HepG2 (cell line): ENCODE measurements around the gene AXIN2. TPM values are rescaled to one million over a fixed set of nuclear protein-coding genes. Genes with fewer than 3 reads are reported as not detected.

ENCODE experiments used
- ARHGAP35 ChIP-seq: sonication (generic); formaldehyde crosslinking; IDR thresholded peaks from 2 replicates; pipeline ENCODE4 v1.9.0; 2022; ENCODE audit warnings: mild to moderate bottlenecking, inconsistent platforms, moderate library complexity, missing genetic modification reagents, borderline replicate concordance
- ARNTL ChIP-seq: sonication (generic); formaldehyde crosslinking; IDR thresholded peaks from 2 replicates; pipeline ENCODE4 v1.4.0; 2020; ENCODE audit warnings: mild to moderate bottlenecking, missing genetic modification reagents
- HNRNPK ChIP-seq: fragments of 200-400 bp; formaldehyde crosslinking; IDR thresholded peaks from 2 replicates; pipeline ENCODE4 v1.6.1; 2018; ENCODE audit warnings: low read length, low read depth, moderate library complexity, mild to moderate bottlenecking; ENCODE audit not compliant: poor library complexity, severe bottlenecking
- IRX3 ChIP-seq: sonication (generic); formaldehyde crosslinking; IDR thresholded peaks from 2 replicates; pipeline ENCODE4 v1.8.1; 2023; ENCODE audit warnings: mild to moderate bottlenecking, low read depth, missing genetic modification reagents, borderline replicate concordance
- KDM3A ChIP-seq: IDR thresholded peaks from 2 replicates; pipeline ENCODE4 v1.6.1; 2018; ENCODE audit warnings: low read depth, missing compliant biosample characterization
- NCOA2 ChIP-seq: sonication (generic); formaldehyde crosslinking; IDR thresholded peaks from 2 replicates; pipeline ENCODE4 v1.8.0; 2022; ENCODE audit warnings: inconsistent platforms
- NPAS2 ChIP-seq: sonication (generic); formaldehyde crosslinking; IDR thresholded peaks from 2 replicates; pipeline ENCODE4 v1.8.0; 2022; ENCODE audit warnings: mild to moderate bottlenecking, missing genetic modification reagents, borderline replicate concordance
- SPEN ChIP-seq: sonication (generic); formaldehyde crosslinking; IDR thresholded peaks from 2 replicates; pipeline ENCODE4 v1.5.1; 2020; ENCODE audit warnings: low read depth, mild to moderate bottlenecking, missing genetic modification reagents
- ZC3H4 ChIP-seq: sonication (generic); formaldehyde crosslinking; IDR thresholded peaks from 2 replicates; pipeline ENCODE4 v1.4.0; 2020; ENCODE audit warnings: missing genetic modification reagents, borderline replicate concordance
- ZFP36L2 ChIP-seq: sonication (generic); formaldehyde crosslinking; IDR thresholded peaks from 2 replicates; pipeline ENCODE4 v1.4.0; 2020; ENCODE audit warnings: missing genetic modification reagents
- ZKSCAN5 ChIP-seq: sonication (generic); formaldehyde crosslinking; IDR thresholded peaks from 2 replicates; pipeline ENCODE4 v1.5.1; 2020; ENCODE audit warnings: mild to moderate bottlenecking, missing genetic modification reagents
- polyA plus RNA-seq, 8 experiments: library from polyadenylated mRNA; depleted of rRNA in 3 of 8; stranded (reverse) in 7 of 8; unstranded in 1 of 8; fragments of >200 nt; fragmentation: Illumina TruSeq in 4 of 8; extraction: Trizol in 4 of 8; gene quantifications; 2 replicates each; pipeline versions ENCODE4 v1.2.1 to v1.2.3, GENCODE V29; 2011 to 2016; ENCODE audit warnings: low read depth in 4 of 8, missing spikeins in 1 of 8, mixed read lengths in 1 of 8; ENCODE audit not compliant: insufficient read depth in 1 of 8
- total RNA-seq, 5 experiments: library from RNA; depleted of rRNA; stranded (reverse); fragments of >200 nt; fragmentation: Illumina TruSeq; extraction: Trizol; gene quantifications; 2 replicates each; pipeline ENCODE4 v1.2.3, GENCODE V29; 2016; ENCODE audit warnings: low read depth in 1 of 5
- TF ChIP-seq, protein P1 (sequence below): sonication (generic); formaldehyde crosslinking; conservative IDR thresholded peaks from 2 replicates; pipeline ENCODE4 v1.4.0; 2020; ENCODE audit warnings: mild to moderate bottlenecking, missing genetic modification reagents, moderate library complexity
- TF ChIP-seq, protein P2 (sequence below): sonication (generic); formaldehyde crosslinking; IDR thresholded peaks from 2 replicates; pipeline ENCODE4 v1.4.0; 2020; ENCODE audit warnings: missing genetic modification reagents
- TF ChIP-seq, protein P3 (sequence below): sonication (generic); formaldehyde crosslinking; conservative IDR thresholded peaks from 2 replicates; pipeline ENCODE4 v1.8.0; 2022; ENCODE audit warnings: low read depth, missing genetic modification reagents
- TF ChIP-seq, protein P4 (sequence below): IDR thresholded peaks from 2 replicates; pipeline ENCODE4 v1.6.1; 2016
- TF ChIP-seq, protein P5 (sequence below): sonication (generic); formaldehyde crosslinking; IDR thresholded peaks from 2 replicates; pipeline ENCODE4 v1.8.0; 2022; ENCODE audit warnings: missing genetic modification reagents, mild to moderate bottlenecking, borderline replicate concordance

The AXIN2 gene
- total and polyA plus RNA-seq, 2 of the 13 experiments (the other 11 are each of a cell fraction or from before 2014, with no cell fraction given), result 58.6 to 63.4 TPM

- TF ChIP-seq ARHGAP35 (CRISPR knock-in tag) (no peak), NCOA2 (CRISPR knock-in tag) (no peak), ZFP36L2 (CRISPR knock-in tag) (no peak), IRX3 (no peak), SPEN (CRISPR knock-in tag) (peak; percentile 65; the same call in 1 of the 2 replicates), NPAS2 (CRISPR knock-in tag) (no peak), ZKSCAN5 (CRISPR knock-in tag) (no peak), HNRNPK (no peak), ZC3H4 (CRISPR knock-in tag) (no peak), KDM3A (CRISPR knock-in tag) (peak; percentile 53; the same call in 1 of the 2 replicates), ARNTL (CRISPR knock-in tag) (no peak)
- TF ChIP-seq, protein P1, sequence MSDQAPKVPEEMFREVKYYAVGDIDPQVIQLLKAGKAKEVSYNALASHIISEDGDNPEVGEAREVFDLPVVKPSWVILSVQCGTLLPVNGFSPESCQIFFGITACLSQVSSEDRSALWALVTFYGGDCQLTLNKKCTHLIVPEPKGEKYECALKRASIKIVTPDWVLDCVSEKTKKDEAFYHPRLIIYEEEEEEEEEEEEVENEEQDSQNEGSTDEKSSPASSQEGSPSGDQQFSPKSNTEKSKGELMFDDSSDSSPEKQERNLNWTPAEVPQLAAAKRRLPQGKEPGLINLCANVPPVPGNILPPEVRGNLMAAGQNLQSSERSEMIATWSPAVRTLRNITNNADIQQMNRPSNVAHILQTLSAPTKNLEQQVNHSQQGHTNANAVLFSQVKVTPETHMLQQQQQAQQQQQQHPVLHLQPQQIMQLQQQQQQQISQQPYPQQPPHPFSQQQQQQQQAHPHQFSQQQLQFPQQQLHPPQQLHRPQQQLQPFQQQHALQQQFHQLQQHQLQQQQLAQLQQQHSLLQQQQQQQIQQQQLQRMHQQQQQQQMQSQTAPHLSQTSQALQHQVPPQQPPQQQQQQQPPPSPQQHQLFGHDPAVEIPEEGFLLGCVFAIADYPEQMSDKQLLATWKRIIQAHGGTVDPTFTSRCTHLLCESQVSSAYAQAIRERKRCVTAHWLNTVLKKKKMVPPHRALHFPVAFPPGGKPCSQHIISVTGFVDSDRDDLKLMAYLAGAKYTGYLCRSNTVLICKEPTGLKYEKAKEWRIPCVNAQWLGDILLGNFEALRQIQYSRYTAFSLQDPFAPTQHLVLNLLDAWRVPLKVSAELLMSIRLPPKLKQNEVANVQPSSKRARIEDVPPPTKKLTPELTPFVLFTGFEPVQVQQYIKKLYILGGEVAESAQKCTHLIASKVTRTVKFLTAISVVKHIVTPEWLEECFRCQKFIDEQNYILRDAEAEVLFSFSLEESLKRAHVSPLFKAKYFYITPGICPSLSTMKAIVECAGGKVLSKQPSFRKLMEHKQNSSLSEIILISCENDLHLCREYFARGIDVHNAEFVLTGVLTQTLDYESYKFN (CRISPR knock-in tag), result peak; percentile 83
- TF ChIP-seq, protein P2, sequence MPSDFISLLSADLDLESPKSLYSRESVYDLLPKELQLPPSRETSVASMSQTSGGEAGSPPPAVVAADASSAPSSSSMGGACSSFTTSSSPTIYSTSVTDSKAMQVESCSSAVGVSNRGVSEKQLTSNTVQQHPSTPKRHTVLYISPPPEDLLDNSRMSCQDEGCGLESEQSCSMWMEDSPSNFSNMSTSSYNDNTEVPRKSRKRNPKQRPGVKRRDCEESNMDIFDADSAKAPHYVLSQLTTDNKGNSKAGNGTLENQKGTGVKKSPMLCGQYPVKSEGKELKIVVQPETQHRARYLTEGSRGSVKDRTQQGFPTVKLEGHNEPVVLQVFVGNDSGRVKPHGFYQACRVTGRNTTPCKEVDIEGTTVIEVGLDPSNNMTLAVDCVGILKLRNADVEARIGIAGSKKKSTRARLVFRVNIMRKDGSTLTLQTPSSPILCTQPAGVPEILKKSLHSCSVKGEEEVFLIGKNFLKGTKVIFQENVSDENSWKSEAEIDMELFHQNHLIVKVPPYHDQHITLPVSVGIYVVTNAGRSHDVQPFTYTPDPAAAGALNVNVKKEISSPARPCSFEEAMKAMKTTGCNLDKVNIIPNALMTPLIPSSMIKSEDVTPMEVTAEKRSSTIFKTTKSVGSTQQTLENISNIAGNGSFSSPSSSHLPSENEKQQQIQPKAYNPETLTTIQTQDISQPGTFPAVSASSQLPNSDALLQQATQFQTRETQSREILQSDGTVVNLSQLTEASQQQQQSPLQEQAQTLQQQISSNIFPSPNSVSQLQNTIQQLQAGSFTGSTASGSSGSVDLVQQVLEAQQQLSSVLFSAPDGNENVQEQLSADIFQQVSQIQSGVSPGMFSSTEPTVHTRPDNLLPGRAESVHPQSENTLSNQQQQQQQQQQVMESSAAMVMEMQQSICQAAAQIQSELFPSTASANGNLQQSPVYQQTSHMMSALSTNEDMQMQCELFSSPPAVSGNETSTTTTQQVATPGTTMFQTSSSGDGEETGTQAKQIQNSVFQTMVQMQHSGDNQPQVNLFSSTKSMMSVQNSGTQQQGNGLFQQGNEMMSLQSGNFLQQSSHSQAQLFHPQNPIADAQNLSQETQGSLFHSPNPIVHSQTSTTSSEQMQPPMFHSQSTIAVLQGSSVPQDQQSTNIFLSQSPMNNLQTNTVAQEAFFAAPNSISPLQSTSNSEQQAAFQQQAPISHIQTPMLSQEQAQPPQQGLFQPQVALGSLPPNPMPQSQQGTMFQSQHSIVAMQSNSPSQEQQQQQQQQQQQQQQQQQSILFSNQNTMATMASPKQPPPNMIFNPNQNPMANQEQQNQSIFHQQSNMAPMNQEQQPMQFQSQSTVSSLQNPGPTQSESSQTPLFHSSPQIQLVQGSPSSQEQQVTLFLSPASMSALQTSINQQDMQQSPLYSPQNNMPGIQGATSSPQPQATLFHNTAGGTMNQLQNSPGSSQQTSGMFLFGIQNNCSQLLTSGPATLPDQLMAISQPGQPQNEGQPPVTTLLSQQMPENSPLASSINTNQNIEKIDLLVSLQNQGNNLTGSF, result no peak
- TF ChIP-seq, protein P3, sequence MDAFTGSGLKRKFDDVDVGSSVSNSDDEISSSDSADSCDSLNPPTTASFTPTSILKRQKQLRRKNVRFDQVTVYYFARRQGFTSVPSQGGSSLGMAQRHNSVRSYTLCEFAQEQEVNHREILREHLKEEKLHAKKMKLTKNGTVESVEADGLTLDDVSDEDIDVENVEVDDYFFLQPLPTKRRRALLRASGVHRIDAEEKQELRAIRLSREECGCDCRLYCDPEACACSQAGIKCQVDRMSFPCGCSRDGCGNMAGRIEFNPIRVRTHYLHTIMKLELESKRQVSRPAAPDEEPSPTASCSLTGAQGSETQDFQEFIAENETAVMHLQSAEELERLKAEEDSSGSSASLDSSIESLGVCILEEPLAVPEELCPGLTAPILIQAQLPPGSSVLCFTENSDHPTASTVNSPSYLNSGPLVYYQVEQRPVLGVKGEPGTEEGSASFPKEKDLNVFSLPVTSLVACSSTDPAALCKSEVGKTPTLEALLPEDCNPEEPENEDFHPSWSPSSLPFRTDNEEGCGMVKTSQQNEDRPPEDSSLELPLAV (CRISPR knock-in tag), result no peak
- TF ChIP-seq, protein P4, sequence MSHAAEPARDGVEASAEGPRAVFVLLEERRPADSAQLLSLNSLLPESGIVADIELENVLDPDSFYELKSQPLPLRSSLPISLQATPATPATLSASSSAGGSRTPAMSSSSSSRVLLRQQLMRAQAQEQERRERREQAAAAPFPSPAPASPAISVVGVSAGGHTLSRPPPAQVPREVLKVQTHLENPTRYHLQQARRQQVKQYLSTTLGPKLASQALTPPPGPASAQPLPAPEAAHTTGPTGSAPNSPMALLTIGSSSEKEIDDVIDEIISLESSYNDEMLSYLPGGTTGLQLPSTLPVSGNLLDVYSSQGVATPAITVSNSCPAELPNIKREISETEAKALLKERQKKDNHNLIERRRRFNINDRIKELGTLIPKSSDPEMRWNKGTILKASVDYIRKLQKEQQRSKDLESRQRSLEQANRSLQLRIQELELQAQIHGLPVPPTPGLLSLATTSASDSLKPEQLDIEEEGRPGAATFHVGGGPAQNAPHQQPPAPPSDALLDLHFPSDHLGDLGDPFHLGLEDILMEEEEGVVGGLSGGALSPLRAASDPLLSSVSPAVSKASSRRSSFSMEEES, result peak; percentile 80
- TF ChIP-seq, protein P5, sequence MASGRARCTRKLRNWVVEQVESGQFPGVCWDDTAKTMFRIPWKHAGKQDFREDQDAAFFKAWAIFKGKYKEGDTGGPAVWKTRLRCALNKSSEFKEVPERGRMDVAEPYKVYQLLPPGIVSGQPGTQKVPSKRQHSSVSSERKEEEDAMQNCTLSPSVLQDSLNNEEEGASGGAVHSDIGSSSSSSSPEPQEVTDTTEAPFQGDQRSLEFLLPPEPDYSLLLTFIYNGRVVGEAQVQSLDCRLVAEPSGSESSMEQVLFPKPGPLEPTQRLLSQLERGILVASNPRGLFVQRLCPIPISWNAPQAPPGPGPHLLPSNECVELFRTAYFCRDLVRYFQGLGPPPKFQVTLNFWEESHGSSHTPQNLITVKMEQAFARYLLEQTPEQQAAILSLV, result no peak
Observed at GRCh38 chr17:65547253-65547670, 14.2 kb downstream of the AXIN2 start (continued).
